HepG2 (cell line): ENCODE measurements around the gene AGER. TPM values are rescaled to one million over a fixed set of nuclear protein-coding genes. Genes with fewer than 3 reads are reported as not detected.

Experiments
- ARHGAP35 ChIP-seq: sonication (generic); formaldehyde crosslinking; IDR thresholded peaks from 2 replicates; pipeline ENCODE4 v1.9.0; 2022; ENCODE audit warnings: mild to moderate bottlenecking, inconsistent platforms, moderate library complexity, missing genetic modification reagents, borderline replicate concordance
- ATRX ChIP-seq: sonication (generic); formaldehyde crosslinking; IDR thresholded peaks from 2 replicates; pipeline ENCODE4 v1.4.0; 2020; ENCODE audit warnings: missing genetic modification reagents, borderline replicate concordance
- CBX1 ChIP-seq: IDR thresholded peaks from one replicate; pipeline ENCODE4 v1.6.1; 2016; ENCODE audit warnings: antibody characterized with exemption, low read depth
- CEBPB ChIP-seq: IDR thresholded peaks from 2 replicates; pipeline ENCODE4 v1.6.1; 2011; ENCODE audit warnings: low read depth, low read length, improper control_type of control experiment, borderline replicate concordance
- CTCF ChIP-seq: sonication (generic); formaldehyde crosslinking; IDR thresholded peaks from 2 replicates; pipeline ENCODE4 v1.5.0; 2020; ENCODE audit warnings: mild to moderate bottlenecking, missing genetic modification reagents, moderate library complexity
- GMEB1 ChIP-seq: sonication (generic); formaldehyde crosslinking; IDR thresholded peaks from 2 replicates; pipeline ENCODE4 v1.5.1; 2020; ENCODE audit warnings: missing genetic modification reagents, mild to moderate bottlenecking, borderline replicate concordance
- KMT2A ChIP-seq: sonication (generic); formaldehyde crosslinking; IDR thresholded peaks from 2 replicates; pipeline ENCODE4 v1.4.0; 2020; ENCODE audit warnings: missing genetic modification reagents
- KMT2B ChIP-seq: IDR thresholded peaks from 2 replicates; pipeline ENCODE4 v1.6.1; 2016; ENCODE audit warnings: missing genetic modification reagents, missing compliant biosample characterization
- NCOR1 ChIP-seq: fragments of 200-600 bp; sonication (generic); IDR thresholded peaks from 2 replicates; pipeline ENCODE4 v1.7.0; 2017; ENCODE audit warnings: antibody characterized with exemption, low read length, borderline replicate concordance
- NFRKB ChIP-seq: fragments of 450-650 bp; IDR thresholded peaks from 2 replicates; pipeline ENCODE4 v1.6.1; 2017
- NR3C1 ChIP-seq: sonication (generic); formaldehyde crosslinking; IDR thresholded peaks from 2 replicates; pipeline ENCODE4 v1.4.0; 2020; ENCODE audit warnings: missing genetic modification reagents
- PHF5A ChIP-seq: IDR thresholded peaks from one replicate; pipeline ENCODE4 v1.6.1; 2018; ENCODE audit warnings: low read depth, missing genetic modification reagents; ENCODE audit not compliant: unreplicated experiment
- RBM22 ChIP-seq: fragments of 200-400 bp; formaldehyde crosslinking; optimal IDR thresholded peaks from 2 replicates; pipeline ENCODE3; 2017; ENCODE audit warnings: mild to moderate bottlenecking, low read length, moderate library complexity
- SRY ChIP-seq: sonication (generic); formaldehyde crosslinking; IDR thresholded peaks from 2 replicates; pipeline ENCODE4 v1.8.0; 2022; ENCODE audit warnings: mild to moderate bottlenecking, missing genetic modification reagents
- ZBTB25 ChIP-seq: IDR thresholded peaks from 2 replicates; pipeline ENCODE4 v1.6.1; 2018; ENCODE audit warnings: missing genetic modification reagents
- ZFP62 ChIP-seq: sonication (generic); formaldehyde crosslinking; IDR thresholded peaks from 2 replicates; pipeline ENCODE4 v1.4.0; 2020; ENCODE audit warnings: missing genetic modification reagents
- ZNF12 ChIP-seq: sonication (generic); formaldehyde crosslinking; IDR thresholded peaks from 2 replicates; pipeline ENCODE4 v1.5.0; 2020; ENCODE audit warnings: missing genetic modification reagents
- ZNF253 ChIP-seq: sonication (generic); formaldehyde crosslinking; IDR thresholded peaks from 2 replicates; pipeline ENCODE4 v1.8.0; 2022; ENCODE audit warnings: mild to moderate bottlenecking, missing genetic modification reagents, borderline replicate concordance
- ZNF329 ChIP-seq: sonication (generic); formaldehyde crosslinking; IDR thresholded peaks from 2 replicates; pipeline ENCODE4 v1.9.0; 2021; ENCODE audit warnings: low read depth, mild to moderate bottlenecking, missing genetic modification reagents
- ZNF331 ChIP-seq: sonication (generic); formaldehyde crosslinking; IDR thresholded peaks from 2 replicates; pipeline ENCODE4 v1.4.0; 2020; ENCODE audit warnings: missing genetic modification reagents
- ZNF530 ChIP-seq: sonication (generic); formaldehyde crosslinking; IDR thresholded peaks from 2 replicates; pipeline ENCODE4 v1.5.0; 2020; ENCODE audit warnings: low read depth, mild to moderate bottlenecking, missing genetic modification reagents
- ZNF850 ChIP-seq: sonication (generic); formaldehyde crosslinking; conservative IDR thresholded peaks from 2 replicates; pipeline ENCODE4 v1.9.0; 2021; ENCODE audit warnings: mild to moderate bottlenecking, missing genetic modification reagents
- ZNF878 ChIP-seq: sonication (generic); formaldehyde crosslinking; IDR thresholded peaks from 2 replicates; pipeline ENCODE4 v1.8.1; 2023; ENCODE audit warnings: mild to moderate bottlenecking, missing genetic modification reagents, moderate library complexity
- ZSCAN29 ChIP-seq: sonication (generic); formaldehyde crosslinking; conservative IDR thresholded peaks from 2 replicates; pipeline ENCODE4 v1.4.0; 2020; ENCODE audit warnings: mild to moderate bottlenecking, missing genetic modification reagents
- polyA plus RNA-seq, 8 experiments: library from polyadenylated mRNA; depleted of rRNA in 3 of 8; stranded (reverse) in 7 of 8; unstranded in 1 of 8; fragments of >200 nt; fragmentation: Illumina TruSeq in 4 of 8; extraction: Trizol in 4 of 8; gene quantifications; 2 replicates each; pipeline versions ENCODE4 v1.2.1 to v1.2.3, GENCODE V29; 2011 to 2016; ENCODE audit warnings: low read depth in 4 of 8, missing spikeins in 1 of 8, mixed read lengths in 1 of 8; ENCODE audit not compliant: insufficient read depth in 1 of 8
- total RNA-seq, 5 experiments: library from RNA; depleted of rRNA; stranded (reverse); fragments of >200 nt; fragmentation: Illumina TruSeq; extraction: Trizol; gene quantifications; 2 replicates each; pipeline ENCODE4 v1.2.3, GENCODE V29; 2016; ENCODE audit warnings: low read depth in 1 of 5
- TF ChIP-seq, protein P1 (sequence below): sonication (generic); formaldehyde crosslinking; conservative IDR thresholded peaks from 2 replicates; pipeline ENCODE4 v1.8.1; 2023; ENCODE audit warnings: missing genetic modification reagents

The AGER gene
- total and polyA plus RNA-seq, 2 of the 13 experiments (the other 11 are each of a cell fraction or from before 2014, with no cell fraction given): 1.9 to 5.1 TPM

- TF ChIP-seq ZNF329 (CRISPR knock-in tag): peak; percentile 72; the same call in 1 of the 2 replicates
- peak; percentile 91; the same call in 1 of the 2 replicates for TF ChIP-seq ZNF878 (CRISPR knock-in tag)
- TF ChIP-seq ZNF12: no peak
- TF ChIP-seq NFRKB: no peak
- TF ChIP-seq ZSCAN29 (CRISPR knock-in tag): peak; percentile 63; the same call in 1 of the 2 replicates
- TF ChIP-seq NR3C1 (CRISPR knock-in tag): no peak
- peak; percentile 89; the same call in 1 of the 2 replicates for TF ChIP-seq ZNF253 (CRISPR knock-in tag)
- TF ChIP-seq CTCF: peak; percentile 22; the same call in 1 of the 2 replicates
- no peak for TF ChIP-seq CBX1
- TF ChIP-seq, protein P1, sequence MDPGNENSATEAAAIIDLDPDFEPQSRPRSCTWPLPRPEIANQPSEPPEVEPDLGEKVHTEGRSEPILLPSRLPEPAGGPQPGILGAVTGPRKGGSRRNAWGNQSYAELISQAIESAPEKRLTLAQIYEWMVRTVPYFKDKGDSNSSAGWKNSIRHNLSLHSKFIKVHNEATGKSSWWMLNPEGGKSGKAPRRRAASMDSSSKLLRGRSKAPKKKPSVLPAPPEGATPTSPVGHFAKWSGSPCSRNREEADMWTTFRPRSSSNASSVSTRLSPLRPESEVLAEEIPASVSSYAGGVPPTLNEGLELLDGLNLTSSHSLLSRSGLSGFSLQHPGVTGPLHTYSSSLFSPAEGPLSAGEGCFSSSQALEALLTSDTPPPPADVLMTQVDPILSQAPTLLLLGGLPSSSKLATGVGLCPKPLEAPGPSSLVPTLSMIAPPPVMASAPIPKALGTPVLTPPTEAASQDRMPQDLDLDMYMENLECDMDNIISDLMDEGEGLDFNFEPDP: 0 out of 2 replicates have a peak, but pooled peaks have one; percentile 85
- TF ChIP-seq ZNF331 (CRISPR knock-in tag): peak; percentile 80
- no peak; the same call in 1 of the 2 replicates for TF ChIP-seq NCOR1
- peak; percentile 92; the same call in 1 of the 2 replicates for TF ChIP-seq SRY
- no peak; the same call in 1 of the 2 replicates for TF ChIP-seq KMT2A (CRISPR knock-in tag)
- TF ChIP-seq GMEB1 (CRISPR knock-in tag): peak; percentile 98
- no peak; the same call in 1 of the 2 replicates for TF ChIP-seq ZNF850 (CRISPR knock-in tag)
- peak; percentile 88; the same call in 1 of the 2 replicates for TF ChIP-seq ZBTB25
- 0 out of 2 replicates have a peak, but pooled peaks have one; percentile 33 for TF ChIP-seq KMT2B (CRISPR knock-in tag)
- no peak for TF ChIP-seq ZFP62 (CRISPR knock-in tag)
- TF ChIP-seq RBM22: peak; percentile 84
- TF ChIP-seq PHF5A (CRISPR knock-in tag): no peak
- no peak for TF ChIP-seq ATRX (CRISPR knock-in tag)
- no peak for TF ChIP-seq ZNF530 (CRISPR knock-in tag)
- no peak for TF ChIP-seq CEBPB
- TF ChIP-seq ARHGAP35 (CRISPR knock-in tag): no peak; the same call in 1 of the 2 replicates
Measured at GRCh38 chr6:32195902-32196681, 12.0 kb upstream of the AGER start (continued).
